PC-3 (cell line): ENCODE measurements around the gene ETNK2.

ENCODE experiments used
- CTCF ChIP-seq: fragments of 300-600 bp; sonication (generic); conservative IDR thresholded peaks from 2 replicates; pipeline ENCODE4 v1.5.1; 2017; ENCODE audit warnings: antibody characterized with exemption, low read depth, mild to moderate bottlenecking, low read length
- EZH2 ChIP-seq: fragments of 300-600 bp; sonication (generic); IDR thresholded peaks from one replicate; pipeline ENCODE4 v1.6.1; 2017; ENCODE audit warnings: antibody characterized with exemption, mild to moderate bottlenecking, low read length; ENCODE audit not compliant: unreplicated experiment
- EZH2phosphoT487 ChIP-seq: fragments of 300-600 bp; sonication (generic); IDR thresholded peaks from 2 replicates; pipeline ENCODE4 v1.6.1; 2018; ENCODE audit warnings: mild to moderate bottlenecking, antibody characterized with exemption, low read length, borderline replicate concordance

- no peak for TF ChIP-seq EZH2phosphoT487
- TF ChIP-seq EZH2 = no peak
- TF ChIP-seq CTCF = no peak
These were observed 19.1 kb downstream of the ETNK2 start for GRCh38 chr1:204132718-204133117.
